HL-60 (cell line): ENCODE measurements around the gene CD200R1L.

Source experiments
- DNase-seq, 2 experiments: peaks; one replicate each; pipeline ENCODE4 v3.0.0-alpha.2; 2010 to 2020; ENCODE audit warnings: low read depth in 1 of 2, low spot score in 1 of 2
- H3K27ac ChIP-seq: fragments of 250-450 bp; sonication (Bioruptor Pico); replicated peaks from 2 replicates; pipeline ENCODE4 v1.5.1; 2020; ENCODE audit warnings: mild to moderate bottlenecking, moderate library complexity
- H3K27me3 ChIP-seq: fragments of 250-450 bp; sonication (Bioruptor Pico); 2 replicates; pipeline ENCODE4 v1.5.1; 2021; ENCODE audit warnings: mild to moderate bottlenecking, moderate library complexity; ENCODE audit not compliant: insufficient read depth, poor library complexity, severe bottlenecking
- H3K4me3 ChIP-seq: replicated peaks from 2 replicates; pipeline ENCODE4 v1.5.1; 2011; ENCODE audit warnings: mild to moderate bottlenecking, control low read depth, low read length; ENCODE audit not compliant: insufficient read depth
- CTCF ChIP-seq: IDR thresholded peaks from one replicate; pipeline ENCODE4 v1.5.1; 2011; ENCODE audit warnings: low read length, control low read depth, inconsistent platforms; ENCODE audit not compliant: insufficient read depth
- GABPA ChIP-seq: IDR thresholded peaks from 2 replicates; pipeline ENCODE4 v1.6.1; 2012; ENCODE audit warnings: low read depth
- POLR2AphosphoS5 ChIP-seq: IDR thresholded peaks from 2 replicates; pipeline ENCODE4 v1.6.1; 2012; ENCODE audit warnings: low read depth
- REST ChIP-seq: IDR thresholded peaks from 2 replicates; pipeline ENCODE4 v1.6.1; 2012; ENCODE audit warnings: low read depth; ENCODE audit not compliant: insufficient replicate concordance
- SPI1 ChIP-seq: IDR thresholded peaks from 2 replicates; pipeline ENCODE4 v1.6.1; 2012; ENCODE audit warnings: low read depth, mild to moderate bottlenecking, borderline replicate concordance

CD200R1L gene

GRCh38 chr3:112807685-112808084, 39.0 kb downstream of the CD200R1L start:
- no peaks in the 10 kb centered on the region for H3K27me3 ChIP-seq
- TF ChIP-seq GABPA, result no peak
- TF ChIP-seq REST, result no peak
- TF ChIP-seq SPI1, result no peak
- no peak for TF ChIP-seq POLR2AphosphoS5
- no peak for TF ChIP-seq CTCF
- H3K27ac ChIP-seq, result no peak overlapping the region
- no peak for DNase-seq
- no peak overlapping the region for H3K4me3 ChIP-seq

- no peaks in the 10 kb centered on the region for H3K27me3 ChIP-seq
- H3K4me3 ChIP-seq, result no peak overlapping the region
- DNase-seq, result no peak
- H3K27ac ChIP-seq, result no peak overlapping the region
- TF ChIP-seq CTCF, result no peak
- no peak for TF ChIP-seq POLR2AphosphoS5
- no peak for TF ChIP-seq REST
- no peak for TF ChIP-seq GABPA
- TF ChIP-seq SPI1, result no peak
Observed at GRCh38 chr3:112806903-112807302, 39.8 kb downstream of the CD200R1L start.

GRCh38 chr3:112805126-112805525, 41.5 kb downstream of the CD200R1L start:
- H3K27ac ChIP-seq, result no peak overlapping the region
- TF ChIP-seq CTCF, result no peak
- H3K4me3 ChIP-seq, result no peak overlapping the region
- no peak for DNase-seq
- H3K27me3 ChIP-seq, result no peaks in the 10 kb centered on the region

- Histone ChIP-seq H3K27me3 (no peaks in the 10 kb centered on the region), H3K4me3 (no peak overlapping the region), H3K27ac (no peak overlapping the region)
- TF ChIP-seq CTCF, result no peak
- 0 out of 2 replicates have a peak, but pooled peaks have one; percentile 26 for TF ChIP-seq SPI1
- no peak for TF ChIP-seq REST
- DNase-seq, result peak in 1 of 2 experiments; percentile 8
Observed at GRCh38 chr3:112804021-112804420, 42.6 kb downstream of the CD200R1L start.
